ENCODE results near the gene XIST. TPM values are rescaled to one million over a fixed set of nuclear protein-coding genes. Genes with fewer than 3 reads are reported as not detected.
"Not testable (repeated sequence)": the region's sequence is repeated elsewhere in the genome, so short reads cannot be mapped to it uniquely, and the experiment has no call there.

XIST gene
- total RNA-seq, 2 donors from 2014 or later, result 0.02 TPM; not detected in 1

DNA sequence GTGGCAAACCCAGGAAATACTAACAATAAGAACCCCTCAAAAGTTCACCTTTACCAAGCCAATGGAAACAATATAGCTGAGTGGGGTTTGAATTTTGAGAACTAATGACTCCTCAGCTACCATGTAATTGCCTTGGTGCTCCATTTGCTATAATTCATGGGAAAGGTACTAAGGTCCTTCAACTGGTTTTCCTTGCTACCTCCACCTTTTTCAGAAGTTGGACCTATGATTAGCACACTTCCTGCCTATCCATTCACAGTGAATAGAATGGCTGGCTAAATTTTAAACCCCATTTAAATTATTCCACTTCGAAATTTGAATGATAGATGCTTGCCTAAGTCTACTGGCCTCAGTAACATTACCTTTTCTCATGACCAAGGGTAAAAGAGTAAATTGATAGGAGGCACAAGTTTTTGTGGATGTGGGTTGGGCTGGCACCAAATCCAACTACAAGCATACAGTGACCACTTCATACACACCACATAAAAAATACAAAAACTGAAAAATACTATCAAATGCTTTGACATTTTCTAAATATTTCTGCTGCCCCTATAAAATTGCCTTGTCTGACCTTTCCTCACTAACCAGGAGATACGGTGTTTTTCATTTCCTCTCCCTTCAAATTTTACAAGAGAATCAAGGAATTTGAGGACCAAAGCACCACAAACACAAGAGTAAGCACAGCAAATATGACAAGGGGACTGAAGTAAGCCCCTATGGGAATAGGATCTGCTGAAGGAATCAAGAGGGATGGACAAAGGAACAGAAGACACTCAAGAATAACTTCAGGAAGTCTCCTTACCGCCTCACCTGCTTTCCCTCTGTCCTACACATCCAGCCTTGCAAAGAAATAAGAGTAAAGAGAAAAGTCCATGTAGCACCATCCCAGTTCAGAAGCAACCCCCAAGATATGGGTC is 34.1 kb downstream of the XIST start:
- Histone ChIP-seq H3K4me1 (ENCODE audit: control insufficient read depth, insufficient read depth, low read length) (no peaks in the 10 kb centered on the region), H3K36me3 (ENCODE audit: control insufficient read depth, insufficient read depth, low read length) (no peaks in the 10 kb centered on the region), H3K9me3 (ENCODE audit: control insufficient read depth, low read length) (no peaks in the 10 kb centered on the region), H3K27me3 (ENCODE audit: control insufficient read depth, insufficient read depth, low read length, poor library complexity, severe bottlenecking) (no peaks in the 10 kb centered on the region), H3K4me3 (ENCODE audit: low read length) (no peak overlapping the region), H3K27ac (ENCODE audit: low read depth, low read length) (no peak overlapping the region), H3K9ac (ENCODE audit: extremely low read depth, low read length, poor library complexity, severe bottlenecking) (no peak overlapping the region)
- TF ChIP-seq, protein P1, sequence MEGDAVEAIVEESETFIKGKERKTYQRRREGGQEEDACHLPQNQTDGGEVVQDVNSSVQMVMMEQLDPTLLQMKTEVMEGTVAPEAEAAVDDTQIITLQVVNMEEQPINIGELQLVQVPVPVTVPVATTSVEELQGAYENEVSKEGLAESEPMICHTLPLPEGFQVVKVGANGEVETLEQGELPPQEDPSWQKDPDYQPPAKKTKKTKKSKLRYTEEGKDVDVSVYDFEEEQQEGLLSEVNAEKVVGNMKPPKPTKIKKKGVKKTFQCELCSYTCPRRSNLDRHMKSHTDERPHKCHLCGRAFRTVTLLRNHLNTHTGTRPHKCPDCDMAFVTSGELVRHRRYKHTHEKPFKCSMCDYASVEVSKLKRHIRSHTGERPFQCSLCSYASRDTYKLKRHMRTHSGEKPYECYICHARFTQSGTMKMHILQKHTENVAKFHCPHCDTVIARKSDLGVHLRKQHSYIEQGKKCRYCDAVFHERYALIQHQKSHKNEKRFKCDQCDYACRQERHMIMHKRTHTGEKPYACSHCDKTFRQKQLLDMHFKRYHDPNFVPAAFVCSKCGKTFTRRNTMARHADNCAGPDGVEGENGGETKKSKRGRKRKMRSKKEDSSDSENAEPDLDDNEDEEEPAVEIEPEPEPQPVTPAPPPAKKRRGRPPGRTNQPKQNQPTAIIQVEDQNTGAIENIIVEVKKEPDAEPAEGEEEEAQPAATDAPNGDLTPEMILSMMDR (conservative IDR thresholded peaks at IDR 0.05), result no peak
- no peaks in the 10 kb centered on the region for H3K27me3 Mint-ChIP-seq (ENCODE audit: insufficient read depth)
- no peaks in the 10 kb centered on the region for H3K4me1 Mint-ChIP-seq
- no peaks in the 10 kb centered on the region for H3K36me3 Mint-ChIP-seq (ENCODE audit: low read depth)
- no peak overlapping the region for H3K27ac Mint-ChIP-seq
- DNase-seq, result no peak
- H3K4me3 Mint-ChIP-seq, result no peak overlapping the region
- WGBS, 2 experiments (ENCODE audit: insufficient coverage in 1 of 2, insufficient read length in 1 of 2), result 92% methylated on average over 3 of the region's 3 CpGs; no CpG with 5 or more reads in 1 of the 2 experiments
- H3K9me3 Mint-ChIP-seq, result no peaks in the 10 kb centered on the region

DNA sequence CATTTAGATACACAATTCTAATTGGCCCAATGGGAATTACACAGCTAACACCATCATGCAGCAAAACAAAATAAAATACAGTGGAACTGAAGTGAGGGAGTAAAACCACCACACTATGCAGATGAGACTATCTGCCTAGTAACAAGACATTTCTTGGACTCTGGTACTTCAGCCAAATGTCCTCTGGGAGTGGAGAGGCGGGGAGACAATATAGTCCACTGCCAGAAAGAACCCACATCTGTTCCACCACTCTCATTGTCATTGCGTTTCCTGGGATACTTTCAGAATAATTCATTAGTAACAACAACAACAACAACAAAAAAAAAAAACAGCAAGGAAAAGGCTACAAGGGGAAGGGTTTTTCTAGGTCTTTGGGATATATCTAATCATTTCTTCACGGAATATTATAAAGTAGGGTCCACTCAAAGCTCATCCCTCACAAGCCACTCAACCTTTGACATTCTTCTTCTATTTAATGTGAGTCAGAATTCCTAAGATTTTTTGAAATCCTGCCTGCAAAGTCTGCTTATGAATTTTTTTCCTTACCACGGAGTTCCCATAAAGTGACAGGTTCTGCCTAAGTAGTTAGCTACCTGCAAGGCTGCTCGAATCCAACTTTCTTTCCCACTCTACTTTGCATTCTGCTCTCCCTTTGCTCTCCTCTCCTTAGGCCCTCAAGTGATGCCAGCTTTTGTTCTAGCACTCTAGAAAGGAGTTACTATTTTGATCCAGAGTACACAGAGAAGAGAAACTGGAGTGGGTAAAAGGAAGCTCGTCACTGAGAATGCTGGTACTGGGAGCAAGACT is 34.9 kb downstream of the XIST start:
- Mint-ChIP-seq H3K36me3 (ENCODE audit: low read depth) (no peaks in the 10 kb centered on the region), H3K27ac (no peak overlapping the region), H3K27me3 (ENCODE audit: insufficient read depth) (no peaks in the 10 kb centered on the region), H3K9me3 (no peaks in the 10 kb centered on the region), H3K4me1 (no peaks in the 10 kb centered on the region), H3K4me3 (no peak overlapping the region)
- 87 to 100% methylated on average over 1 to 3 of the region's 6 CpGs for WGBS, 2 experiments (ENCODE audit: insufficient coverage in 1 of 2, insufficient read length in 1 of 2)
- Histone ChIP-seq H3K4me1 (ENCODE audit: control insufficient read depth, insufficient read depth, low read length) (no peaks in the 10 kb centered on the region), H3K9ac (ENCODE audit: extremely low read depth, low read length, poor library complexity, severe bottlenecking) (no peak overlapping the region), H3K27me3 (ENCODE audit: control insufficient read depth, insufficient read depth, low read length, poor library complexity, severe bottlenecking) (no peaks in the 10 kb centered on the region), H3K36me3 (ENCODE audit: control insufficient read depth, insufficient read depth, low read length) (no peaks in the 10 kb centered on the region), H3K4me3 (ENCODE audit: low read length) (no peak overlapping the region), H3K9me3 (ENCODE audit: control insufficient read depth, low read length) (no peaks in the 10 kb centered on the region), H3K27ac (ENCODE audit: low read depth, low read length) (no peak overlapping the region)
- TF ChIP-seq, protein P1 (conservative IDR thresholded peaks at IDR 0.05), result no peak
- DNase-seq, result no peak

DNA sequence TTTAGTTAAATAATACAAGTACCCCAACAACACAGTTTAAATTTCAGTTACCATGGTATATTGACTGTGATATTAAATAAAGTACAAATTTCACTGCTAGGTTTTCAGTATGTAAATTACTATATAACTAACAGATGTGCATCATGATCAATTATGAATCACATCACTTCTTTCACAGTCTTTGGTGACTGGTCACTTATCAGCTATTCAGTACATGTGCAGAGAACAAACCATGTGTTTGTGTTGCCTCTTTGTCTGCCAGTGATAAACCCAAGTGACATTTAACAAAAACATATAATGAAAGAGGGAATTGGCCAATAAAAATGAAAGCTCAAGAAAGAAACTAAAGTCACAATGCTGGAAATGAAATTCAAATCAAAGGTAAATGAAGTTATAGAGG is 40.3 kb downstream of the XIST start:
- Mint-ChIP-seq H3K36me3 (ENCODE audit: low read depth) (peaks cover 8% of the 10 kb centered on the region), H3K27me3 (ENCODE audit: insufficient read depth) (no peaks in the 10 kb centered on the region), H3K4me3 (no peak overlapping the region), H3K9me3 (peaks cover 29% of the 10 kb centered on the region), H3K27ac (no peak overlapping the region), H3K4me1 (peaks cover 6% of the 10 kb centered on the region)
- H3K4me1 ChIP-seq (ENCODE audit: control insufficient read depth, insufficient read depth, low read length), result no peaks in the 10 kb centered on the region
- H3K4me3 ChIP-seq (ENCODE audit: low read length), result no peak overlapping the region
- DNase-seq, result no peak
- TF ChIP-seq, protein P1 (conservative IDR thresholded peaks at IDR 0.05), result no peak
- H3K27me3 ChIP-seq (ENCODE audit: control insufficient read depth, insufficient read depth, low read length, poor library complexity, severe bottlenecking), result no peaks in the 10 kb centered on the region
- H3K27ac ChIP-seq (ENCODE audit: low read depth, low read length), result no peak overlapping the region
- no peak overlapping the region for H3K9ac ChIP-seq (ENCODE audit: extremely low read depth, low read length, poor library complexity, severe bottlenecking)
- no peaks in the 10 kb centered on the region for H3K9me3 ChIP-seq (ENCODE audit: control insufficient read depth, low read length)
- H3K36me3 ChIP-seq (ENCODE audit: control insufficient read depth, insufficient read depth, low read length), result no peaks in the 10 kb centered on the region

DNA sequence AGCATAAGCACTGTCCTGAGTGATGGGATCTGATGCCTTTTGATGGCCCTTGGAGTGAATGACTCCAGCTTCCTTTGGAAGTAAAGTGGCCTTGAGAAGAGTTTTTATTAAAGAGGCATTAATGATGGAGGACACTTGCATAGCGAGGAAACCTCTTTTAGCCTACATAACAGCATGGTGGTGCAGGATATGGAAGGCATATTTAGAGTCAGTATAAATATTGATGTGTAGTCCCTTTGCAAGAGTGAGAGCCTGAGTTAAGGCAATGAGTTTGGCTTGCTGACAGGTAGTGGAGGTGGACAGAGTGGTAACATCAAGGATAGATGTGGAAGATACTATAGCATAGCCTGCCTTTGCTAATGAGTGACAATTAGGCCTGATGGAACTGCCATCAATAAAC is 48.4 kb downstream of the XIST start:
- H3K36me3 Mint-ChIP-seq (ENCODE audit: low read depth); H3K4me1 ChIP-seq (ENCODE audit: control insufficient read depth, insufficient read depth, low read length); DNase-seq; H3K27me3 Mint-ChIP-seq (ENCODE audit: insufficient read depth); H3K4me3 ChIP-seq (ENCODE audit: low read length); H3K27ac Mint-ChIP-seq; H3K9me3 ChIP-seq (ENCODE audit: control insufficient read depth, low read length); H3K9ac ChIP-seq (ENCODE audit: extremely low read depth, low read length, poor library complexity, severe bottlenecking); H3K4me1 Mint-ChIP-seq; H3K27me3 ChIP-seq (ENCODE audit: control insufficient read depth, insufficient read depth, low read length, poor library complexity, severe bottlenecking); H3K27ac ChIP-seq (ENCODE audit: low read depth, low read length); H3K36me3 ChIP-seq (ENCODE audit: control insufficient read depth, insufficient read depth, low read length); H3K4me3 Mint-ChIP-seq: not testable (repeated sequence)
- H3K9me3 Mint-ChIP-seq, result peaks cover 21% of the 10 kb centered on the region
- 100% methylated on average over 1 of the region's 1 CpG for WGBS, 2 experiments (ENCODE audit: insufficient coverage in 1 of 2, insufficient read length in 1 of 2)

Data from endodermal cell (in vitro differentiated cells).